ENCODE measurements around the gene PPME1. TPM values are rescaled to one million over a fixed set of nuclear protein-coding genes. Genes with fewer than 3 reads are reported as not detected.

PPME1 gene
- total RNA-seq, 1 experiment from 2014 or later = 99.4 TPM

- Histone ChIP-seq H3K9me3 (ENCODE audit: control insufficient read depth, insufficient read depth, low read depth, low read length) (no peaks in the 10 kb centered on the region), H3K27me3 (ENCODE audit: control insufficient read depth, insufficient read depth, low read length) (no peaks in the 10 kb centered on the region), H3K4me3 (ENCODE audit: low read depth in 2 of 2, low read length in 2 of 2) (no peak overlapping the region), H3K4me1 (ENCODE audit: control insufficient read depth, insufficient read depth, low read length) (no peaks in the 10 kb centered on the region), H3K36me3 (ENCODE audit: control insufficient read depth, insufficient read depth, low read length) (peaks cover 19% of the 10 kb centered on the region; the same call in 1 of the 2 replicates), H3K27ac (ENCODE audit: low read length) (no peak overlapping the region)
- ATAC-seq (no peak), DNase-seq (ENCODE audit: low read depth, low spot score) (no peak)
- ChIA-PET POLR2A (interaction anchor here (0.7 kb wide), 1 partner anchor 277 kb away, joined by 3 read pairs; no protein-coding TSS in a partner anchor), CTCF (no interaction called here)
- BruUV-seq (replicated peaks) = no TSS peak
- in situ Hi-C loops (cut with HindIII; ENCODE audit: low pct_unique_long_range_greater_than_20kb, low sequenced_read_pairs) = no loop called here
- no peak for TF ChIP-seq POLR2AphosphoS5 (IDR thresholded peaks at IDR 0.05; ENCODE audit: low read depth, low read length)
- TF ChIP-seq, protein P1, sequence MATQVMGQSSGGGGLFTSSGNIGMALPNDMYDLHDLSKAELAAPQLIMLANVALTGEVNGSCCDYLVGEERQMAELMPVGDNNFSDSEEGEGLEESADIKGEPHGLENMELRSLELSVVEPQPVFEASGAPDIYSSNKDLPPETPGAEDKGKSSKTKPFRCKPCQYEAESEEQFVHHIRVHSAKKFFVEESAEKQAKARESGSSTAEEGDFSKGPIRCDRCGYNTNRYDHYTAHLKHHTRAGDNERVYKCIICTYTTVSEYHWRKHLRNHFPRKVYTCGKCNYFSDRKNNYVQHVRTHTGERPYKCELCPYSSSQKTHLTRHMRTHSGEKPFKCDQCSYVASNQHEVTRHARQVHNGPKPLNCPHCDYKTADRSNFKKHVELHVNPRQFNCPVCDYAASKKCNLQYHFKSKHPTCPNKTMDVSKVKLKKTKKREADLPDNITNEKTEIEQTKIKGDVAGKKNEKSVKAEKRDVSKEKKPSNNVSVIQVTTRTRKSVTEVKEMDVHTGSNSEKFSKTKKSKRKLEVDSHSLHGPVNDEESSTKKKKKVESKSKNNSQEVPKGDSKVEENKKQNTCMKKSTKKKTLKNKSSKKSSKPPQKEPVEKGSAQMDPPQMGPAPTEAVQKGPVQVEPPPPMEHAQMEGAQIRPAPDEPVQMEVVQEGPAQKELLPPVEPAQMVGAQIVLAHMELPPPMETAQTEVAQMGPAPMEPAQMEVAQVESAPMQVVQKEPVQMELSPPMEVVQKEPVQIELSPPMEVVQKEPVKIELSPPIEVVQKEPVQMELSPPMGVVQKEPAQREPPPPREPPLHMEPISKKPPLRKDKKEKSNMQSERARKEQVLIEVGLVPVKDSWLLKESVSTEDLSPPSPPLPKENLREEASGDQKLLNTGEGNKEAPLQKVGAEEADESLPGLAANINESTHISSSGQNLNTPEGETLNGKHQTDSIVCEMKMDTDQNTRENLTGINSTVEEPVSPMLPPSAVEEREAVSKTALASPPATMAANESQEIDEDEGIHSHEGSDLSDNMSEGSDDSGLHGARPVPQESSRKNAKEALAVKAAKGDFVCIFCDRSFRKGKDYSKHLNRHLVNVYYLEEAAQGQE (IDR thresholded peaks at IDR 0.05; ENCODE audit: insufficient read depth in 1 of 2, low read depth in 2 of 2, low read length in 1 of 2) = no peak
- TF ChIP-seq, protein P2, sequence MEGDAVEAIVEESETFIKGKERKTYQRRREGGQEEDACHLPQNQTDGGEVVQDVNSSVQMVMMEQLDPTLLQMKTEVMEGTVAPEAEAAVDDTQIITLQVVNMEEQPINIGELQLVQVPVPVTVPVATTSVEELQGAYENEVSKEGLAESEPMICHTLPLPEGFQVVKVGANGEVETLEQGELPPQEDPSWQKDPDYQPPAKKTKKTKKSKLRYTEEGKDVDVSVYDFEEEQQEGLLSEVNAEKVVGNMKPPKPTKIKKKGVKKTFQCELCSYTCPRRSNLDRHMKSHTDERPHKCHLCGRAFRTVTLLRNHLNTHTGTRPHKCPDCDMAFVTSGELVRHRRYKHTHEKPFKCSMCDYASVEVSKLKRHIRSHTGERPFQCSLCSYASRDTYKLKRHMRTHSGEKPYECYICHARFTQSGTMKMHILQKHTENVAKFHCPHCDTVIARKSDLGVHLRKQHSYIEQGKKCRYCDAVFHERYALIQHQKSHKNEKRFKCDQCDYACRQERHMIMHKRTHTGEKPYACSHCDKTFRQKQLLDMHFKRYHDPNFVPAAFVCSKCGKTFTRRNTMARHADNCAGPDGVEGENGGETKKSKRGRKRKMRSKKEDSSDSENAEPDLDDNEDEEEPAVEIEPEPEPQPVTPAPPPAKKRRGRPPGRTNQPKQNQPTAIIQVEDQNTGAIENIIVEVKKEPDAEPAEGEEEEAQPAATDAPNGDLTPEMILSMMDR (IDR thresholded peaks at IDR 0.05) = no peak
- TF ChIP-seq TCF7L2 (IDR thresholded peaks at IDR 0.05; ENCODE audit: low read depth, low read length) = no peak
- no peak for TF ChIP-seq SIN3A (IDR thresholded peaks at IDR 0.05; ENCODE audit: borderline replicate concordance, insufficient read depth, low read depth, low read length)
- intact Hi-C loops (cut with micrococcal nuclease; ENCODE audit: unreplicated experiment) = no loop called here
Measured at GRCh38 chr11:74208507-74208906, 37.4 kb downstream of the PPME1 start.

DNA sequence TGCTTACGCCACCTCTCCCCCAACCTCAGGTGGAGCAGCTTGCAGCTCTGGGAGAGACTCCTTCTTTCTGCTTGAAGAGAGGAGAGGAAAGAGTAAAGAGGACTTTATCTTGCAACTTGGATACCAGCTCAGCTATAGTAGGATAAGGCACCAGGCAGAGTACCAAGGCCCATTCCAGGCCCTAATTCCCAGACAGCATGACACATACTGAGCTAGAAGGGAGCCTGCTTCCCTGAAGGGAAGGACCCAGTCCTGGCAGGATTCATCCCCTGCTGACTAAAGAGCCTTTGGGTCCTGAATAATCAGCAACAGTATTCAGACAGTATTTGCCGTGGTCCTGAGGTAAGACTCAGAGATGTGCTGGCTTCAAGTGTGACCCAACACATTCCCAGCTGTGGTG lies 41.4 kb downstream of the PPME1 start:
- POLR2A ChIA-PET = no interaction called here
- no peaks in the 10 kb centered on the region for H3K4me1 ChIP-seq (ENCODE audit: control insufficient read depth, insufficient read depth, low read length)
- DNase-seq (ENCODE audit: low read depth, low spot score) (no peak), ATAC-seq (no peak)
- no peak overlapping the region for H3K4me3 ChIP-seq (ENCODE audit: low read depth in 2 of 2, low read length in 2 of 2)
- no peak overlapping the region for H3K27ac ChIP-seq (ENCODE audit: low read length)
- in situ Hi-C loops (cut with HindIII; ENCODE audit: low pct_unique_long_range_greater_than_20kb, low sequenced_read_pairs) = no loop called here
- TF ChIP-seq, protein P2 (IDR thresholded peaks at IDR 0.05) = no peak
- TF ChIP-seq POLR2AphosphoS5 (IDR thresholded peaks at IDR 0.05; ENCODE audit: low read depth, low read length) (no peak), TCF7L2 (IDR thresholded peaks at IDR 0.05; ENCODE audit: low read depth, low read length) (no peak), SIN3A (IDR thresholded peaks at IDR 0.05; ENCODE audit: borderline replicate concordance, insufficient read depth, low read depth, low read length) (no peak)
- TF ChIP-seq, protein P1 (IDR thresholded peaks at IDR 0.05; ENCODE audit: insufficient read depth in 1 of 2, low read depth in 2 of 2, low read length in 1 of 2) = no peak
- no peaks in the 10 kb centered on the region for H3K9me3 ChIP-seq (ENCODE audit: control insufficient read depth, insufficient read depth, low read depth, low read length)
- CTCF ChIA-PET = no interaction called here
- intact Hi-C loops (cut with micrococcal nuclease; ENCODE audit: unreplicated experiment) = no loop called here
- H3K36me3 ChIP-seq (ENCODE audit: control insufficient read depth, insufficient read depth, low read length) = peaks cover 14% of the 10 kb centered on the region; the same call in 1 of the 2 replicates
- no TSS peak for BruUV-seq (replicated peaks)
- H3K27me3 ChIP-seq (ENCODE audit: control insufficient read depth, insufficient read depth, low read length) = no peaks in the 10 kb centered on the region
